Mucosa of descending colon (tissue), 3 donors: ENCODE results near the gene LRRC27. TPM values are rescaled to one million over a fixed set of nuclear protein-coding genes. Genes with fewer than 3 reads are reported as not detected.

ENCODE experiments used
- ATAC-seq: fragments of 200-7000 bp; cut with Tn5 transposase; one replicate; pipeline ENCODE4 v1.9.1; 2020; ENCODE audit warnings: mild to moderate bottlenecking, moderate library complexity
- DNase-seq, 3 donors: peaks; one replicate each; pipeline ENCODE4 v3.0.0-alpha.2; 2020
- H3K36me3 ChIP-seq: fragments of 200-600 bp; one replicate; pipeline ENCODE4 v1.8.0; 2021; ENCODE audit warnings: low read depth, mild to moderate bottlenecking
- H3K4me1 ChIP-seq: fragments of 200-600 bp; one replicate; pipeline ENCODE4 v1.8.0; 2021; ENCODE audit warnings: low read depth, mild to moderate bottlenecking
- H3K4me3 ChIP-seq: fragments of 200-600 bp; one replicate; pipeline ENCODE4 v1.8.0; 2021; ENCODE audit warnings: mild to moderate bottlenecking
- H3K9me3 ChIP-seq: fragments of 200-600 bp; one replicate; pipeline ENCODE4 v1.8.0; 2021; ENCODE audit warnings: mild to moderate bottlenecking
- intact Hi-C, 2 donors: fragments of 100-400 bp; cut with DNase I in 1 of 2; cut with micrococcal nuclease in 1 of 2; formaldehyde crosslinking; loops; one replicate each; pipeline versions ENCODE4 v1.11.0 to v1.11.1; 2022; cut with DNase I, micrococcal nuclease
- total RNA-seq, 3 donors: library from RNA; stranded (reverse); fragmentation: NEBNext Ultra II Directional in 2 of 3; extraction: Animal tissue kit (Norgen Biotek cat#: 25700) in 2 of 3; gene quantifications; one replicate each; pipeline versions ENCODE4 v1.2.1 to v1.2.4, GENCODE V29; 2021 to 2023
- TF ChIP-seq, protein P1 (sequence below): fragments of 200-600 bp; IDR thresholded peaks from one replicate; pipeline ENCODE4 v1.8.0; 2022; ENCODE audit warnings: antibody characterized with exemption, mild to moderate bottlenecking
- donor health status: DM: no; HTN: no; CAD: no; lungs with moderate emphysema.
- donor health status: DM: no; HTN: no; CAD: no.
- donor health status: DM: no; HTN: yes; CAD: no.

The LRRC27 gene
- total RNA-seq, 3 donors from 2014 or later = 6.9 to 12.2 (median 11.1) TPM

DNA sequence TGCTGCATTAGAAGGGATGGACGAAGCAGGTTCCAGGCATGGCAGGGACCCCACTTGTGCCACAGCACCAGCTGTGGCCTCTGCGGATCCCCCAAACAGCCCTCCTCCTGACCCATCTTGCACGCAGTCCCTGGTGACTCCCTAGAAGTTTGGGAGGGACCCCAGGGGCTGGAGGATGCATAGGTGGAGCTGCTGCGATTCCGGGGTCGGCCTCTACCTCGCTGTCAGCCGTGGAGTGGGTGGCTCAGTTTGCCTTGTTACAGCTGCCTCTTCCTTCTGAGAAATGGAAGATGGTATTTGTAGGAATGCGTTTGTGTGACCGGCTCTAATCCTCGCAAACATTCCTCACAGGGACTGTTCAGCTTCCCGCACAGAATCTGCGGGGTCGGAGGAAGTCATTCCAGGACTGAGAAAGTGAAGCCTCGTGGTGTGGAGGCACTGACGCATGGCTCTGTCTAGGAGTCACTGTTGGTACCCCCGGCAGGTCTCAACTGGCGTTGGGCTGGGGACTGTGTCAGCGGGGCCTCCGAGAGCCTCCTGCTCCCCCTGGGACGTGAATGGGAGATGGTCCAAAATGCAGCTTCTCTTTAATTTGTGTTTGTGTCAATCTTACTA is 82.5 kb downstream of the LRRC27 start:
- ATAC-seq (no peak), DNase-seq (peak in 2 of 3 donors; percentile 25 to 33)
- intact Hi-C loops = no loop called here
- Histone ChIP-seq H3K9me3 (no peaks in the 10 kb centered on the region), H3K36me3 (no peaks in the 10 kb centered on the region), H3K4me3 (no peak overlapping the region), H3K4me1 (peaks cover 75% of the 10 kb centered on the region)
- TF ChIP-seq, protein P1, sequence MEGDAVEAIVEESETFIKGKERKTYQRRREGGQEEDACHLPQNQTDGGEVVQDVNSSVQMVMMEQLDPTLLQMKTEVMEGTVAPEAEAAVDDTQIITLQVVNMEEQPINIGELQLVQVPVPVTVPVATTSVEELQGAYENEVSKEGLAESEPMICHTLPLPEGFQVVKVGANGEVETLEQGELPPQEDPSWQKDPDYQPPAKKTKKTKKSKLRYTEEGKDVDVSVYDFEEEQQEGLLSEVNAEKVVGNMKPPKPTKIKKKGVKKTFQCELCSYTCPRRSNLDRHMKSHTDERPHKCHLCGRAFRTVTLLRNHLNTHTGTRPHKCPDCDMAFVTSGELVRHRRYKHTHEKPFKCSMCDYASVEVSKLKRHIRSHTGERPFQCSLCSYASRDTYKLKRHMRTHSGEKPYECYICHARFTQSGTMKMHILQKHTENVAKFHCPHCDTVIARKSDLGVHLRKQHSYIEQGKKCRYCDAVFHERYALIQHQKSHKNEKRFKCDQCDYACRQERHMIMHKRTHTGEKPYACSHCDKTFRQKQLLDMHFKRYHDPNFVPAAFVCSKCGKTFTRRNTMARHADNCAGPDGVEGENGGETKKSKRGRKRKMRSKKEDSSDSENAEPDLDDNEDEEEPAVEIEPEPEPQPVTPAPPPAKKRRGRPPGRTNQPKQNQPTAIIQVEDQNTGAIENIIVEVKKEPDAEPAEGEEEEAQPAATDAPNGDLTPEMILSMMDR = no peak

DNA sequence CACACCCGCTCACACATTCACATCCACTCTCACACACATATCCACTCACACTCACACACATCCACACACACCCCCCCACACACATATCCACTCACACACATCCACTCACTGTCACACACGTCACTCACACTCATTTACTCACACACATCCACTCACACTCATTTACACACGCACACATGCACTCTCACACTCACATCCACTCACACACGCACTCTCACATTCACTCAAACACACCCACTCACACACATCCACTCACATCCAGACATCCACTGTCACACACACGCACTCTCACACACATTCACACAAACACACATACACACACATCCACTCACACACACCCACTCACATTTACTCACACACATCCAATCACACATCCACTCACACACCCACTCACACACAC is 83.3 kb downstream of the LRRC27 start:
- H3K4me3 ChIP-seq = no peak overlapping the region
- intact Hi-C loops = no loop called here
- no peaks in the 10 kb centered on the region for H3K9me3 ChIP-seq
- DNase-seq (no peak), ATAC-seq (no peak)
- no peaks in the 10 kb centered on the region for H3K36me3 ChIP-seq
- TF ChIP-seq, protein P1 = no peak
- H3K4me1 ChIP-seq = peaks cover 77% of the 10 kb centered on the region

DNA sequence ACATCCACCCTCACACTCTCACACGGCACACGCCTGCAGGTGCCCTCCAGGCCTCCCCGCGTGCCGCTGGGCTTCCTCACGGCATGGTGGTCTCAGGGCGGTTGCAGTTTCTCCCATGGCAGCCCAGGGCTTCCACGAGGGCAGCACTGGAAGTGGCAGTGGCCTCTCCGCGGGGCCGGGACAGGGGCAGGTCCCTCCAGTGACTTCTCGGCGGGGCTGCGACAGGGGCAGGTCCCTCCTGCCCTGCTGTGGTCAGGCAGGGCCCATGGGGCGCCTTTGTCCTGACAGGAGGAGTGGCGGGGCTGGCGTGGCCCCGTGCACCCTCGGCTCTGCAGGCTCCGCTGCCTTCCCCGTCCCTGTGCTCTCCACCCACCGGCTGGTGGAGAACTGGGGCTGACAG is 84.0 kb downstream of the LRRC27 start:
- Histone ChIP-seq H3K4me1 (peaks cover 77% of the 10 kb centered on the region), H3K4me3 (no peak overlapping the region), H3K9me3 (no peaks in the 10 kb centered on the region), H3K36me3 (no peaks in the 10 kb centered on the region)
- intact Hi-C loops = no loop called here
- peak in 1 of 3 donors; percentile 51 for DNase-seq
- TF ChIP-seq, protein P1 = no peak
- no peak for ATAC-seq

DNA sequence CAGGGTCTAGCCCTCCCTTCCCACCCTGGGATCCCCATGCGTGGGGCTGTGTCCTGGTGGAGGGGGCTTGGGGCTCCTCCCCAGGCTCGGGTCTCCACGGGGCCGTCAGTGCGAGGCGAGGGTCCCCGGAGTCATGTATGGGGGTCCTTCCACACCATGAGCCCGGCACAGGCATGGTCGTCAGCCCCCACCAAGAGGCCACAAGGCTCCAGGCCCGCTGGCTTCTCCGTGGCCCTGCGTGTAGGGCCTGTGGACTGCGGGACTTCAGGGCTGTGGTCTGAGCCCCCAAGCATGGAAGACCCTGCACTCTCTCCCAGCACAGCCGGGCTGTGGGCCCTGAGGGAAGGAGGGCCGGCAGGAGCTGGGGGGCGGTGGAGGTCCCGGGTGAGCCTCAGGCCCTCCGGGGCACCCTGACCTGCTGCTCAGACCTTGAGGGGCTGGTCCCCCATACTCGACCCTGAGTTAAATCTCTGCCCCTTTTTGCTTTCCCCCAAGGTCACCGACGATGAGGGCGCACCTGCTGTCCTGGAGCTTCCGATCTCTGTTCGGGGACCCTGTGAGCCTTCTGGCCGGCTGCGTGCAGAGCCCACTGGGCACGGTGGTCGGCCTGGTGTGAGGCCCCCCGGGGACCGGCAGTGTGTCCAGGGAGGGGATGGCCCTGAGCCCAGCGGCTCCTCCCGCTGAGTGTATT is 84.7 kb downstream of the LRRC27 start:
- Histone ChIP-seq H3K9me3 (no peaks in the 10 kb centered on the region), H3K36me3 (no peaks in the 10 kb centered on the region), H3K4me1 (peaks cover 77% of the 10 kb centered on the region), H3K4me3 (no peak overlapping the region)
- peak in 1 of 3 donors; percentile 57 for DNase-seq
- TF ChIP-seq, protein P1 = no peak
- intact Hi-C loops = no loop called here
- ATAC-seq = no peak

DNA sequence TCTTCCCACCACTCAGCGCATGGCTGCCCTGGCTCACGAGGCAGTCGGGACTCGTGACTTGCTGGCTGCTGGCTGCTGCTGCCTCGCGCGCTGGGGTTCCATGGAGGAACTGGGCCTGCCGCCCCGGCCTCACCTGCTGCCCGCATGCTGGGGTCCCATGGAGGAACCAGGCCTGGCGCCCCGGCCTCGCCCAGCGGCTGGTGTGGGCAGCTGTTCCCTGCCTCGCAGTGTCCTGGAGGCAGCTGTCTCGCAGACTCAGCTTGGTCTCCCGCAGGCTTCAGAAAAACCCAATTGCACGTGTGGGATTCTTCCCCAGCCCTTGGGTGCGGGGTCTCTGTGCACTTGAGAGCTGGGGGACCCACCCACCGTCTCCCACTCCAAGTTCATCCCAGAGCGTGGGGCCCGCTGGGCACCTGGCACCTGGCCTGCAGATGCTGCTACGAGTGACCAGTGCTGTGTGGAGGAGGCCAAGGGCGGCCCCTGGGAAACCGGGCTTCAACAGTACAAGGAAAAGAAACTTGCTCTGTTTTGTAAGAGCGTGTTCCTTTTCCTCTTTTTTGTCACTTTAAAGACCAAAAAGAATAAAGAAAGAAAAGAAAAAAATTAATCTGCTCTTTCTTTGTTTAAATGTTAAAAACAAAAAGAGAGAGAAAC is 85.4 kb downstream of the LRRC27 start:
- ATAC-seq = no peak
- DNase-seq = peak in 2 of 3 donors; percentile 57 to 60
- Histone ChIP-seq H3K36me3 (no peaks in the 10 kb centered on the region), H3K9me3 (no peaks in the 10 kb centered on the region), H3K4me3 (no peak overlapping the region), H3K4me1 (peaks cover 77% of the 10 kb centered on the region)
- TF ChIP-seq, protein P1 = no peak
- intact Hi-C loops = no loop called here
